ENCODE results near the gene GLCCI1. TPM values are rescaled to one million over a fixed set of nuclear protein-coding genes. Genes with fewer than 3 reads are reported as not detected.
A peak's percentile ranks its signal among the peaks of the same experiment; 100 is the strongest.

Gene GLCCI1
- total and polyA plus RNA-seq, 2 donors = 20.4 to 29.0 TPM

- H3K4me1 ChIP-seq (ENCODE audit: control insufficient read depth in 2 of 2, insufficient read depth in 2 of 2, low read length in 2 of 2) = peaks cover 8 to 11% of the 10 kb centered on the region in 2 donors
- 97% methylated on average over 2 of the region's 2 CpGs for WGBS
Measured at GRCh38 chr7:7931626-7932025, 37.0 kb upstream of the GLCCI1 start.

GRCh38 chr7:7932553-7932952, 36.0 kb upstream of the GLCCI1 start:
- H3K4me3 ChIP-seq (ENCODE audit: low read length in 2 of 2) = no peak overlapping the region
- H3K27ac ChIP-seq (ENCODE audit: low read depth in 1 of 2, low read length in 1 of 2) = no peak overlapping the region
- no peaks in the 10 kb centered on the region for H3K36me3 ChIP-seq (ENCODE audit: control insufficient read depth in 2 of 2, insufficient read depth in 2 of 2, low read length in 1 of 2)
- no peaks in the 10 kb centered on the region for H3K27me3 ChIP-seq (ENCODE audit: control insufficient read depth in 2 of 2, insufficient read depth in 1 of 2, low read length in 1 of 2)
- H3K4me1 ChIP-seq (ENCODE audit: control insufficient read depth in 2 of 2, insufficient read depth in 2 of 2, low read length in 2 of 2) = peaks cover 8 to 11% of the 10 kb centered on the region in 2 donors
- DNase-seq (ENCODE audit: low read depth in 6 of 9, low spot score in 9 of 9) = no peak
- no peaks in the 10 kb centered on the region for H3K9me3 ChIP-seq (ENCODE audit: control insufficient read depth in 2 of 2, insufficient read depth in 1 of 2, low read length in 1 of 2)
- WGBS = 99% methylated on average over 3 of the region's 3 CpGs

More at GRCh38 chr7:7931626-7932025, 37.0 kb upstream of the GLCCI1 start:
- Histone ChIP-seq H3K4me3 (ENCODE audit: low read length in 2 of 2) (no peak overlapping the region), H3K36me3 (ENCODE audit: control insufficient read depth in 2 of 2, insufficient read depth in 2 of 2, low read length in 1 of 2) (no peaks in the 10 kb centered on the region), H3K27ac (ENCODE audit: low read depth in 1 of 2, low read length in 1 of 2) (no peak overlapping the region), H3K9me3 (ENCODE audit: control insufficient read depth in 2 of 2, insufficient read depth in 1 of 2, low read length in 1 of 2) (no peaks in the 10 kb centered on the region), H3K27me3 (ENCODE audit: control insufficient read depth in 2 of 2, insufficient read depth in 1 of 2, low read length in 1 of 2) (no peaks in the 10 kb centered on the region)
- DNase-seq (ENCODE audit: low read depth in 6 of 9, low spot score in 9 of 9) = no peak

- WGBS = 97% methylated on average over 1 of the region's 1 CpG
- H3K27me3 ChIP-seq (ENCODE audit: control insufficient read depth in 2 of 2, insufficient read depth in 1 of 2, low read length in 1 of 2) = no peaks in the 10 kb centered on the region
- H3K27ac ChIP-seq (ENCODE audit: low read depth in 1 of 2, low read length in 1 of 2) = no peak overlapping the region
- no peak overlapping the region for H3K4me3 ChIP-seq (ENCODE audit: low read length in 2 of 2)
- no peaks in the 10 kb centered on the region for H3K36me3 ChIP-seq (ENCODE audit: control insufficient read depth in 2 of 2, insufficient read depth in 2 of 2, low read length in 1 of 2)
- H3K9me3 ChIP-seq (ENCODE audit: control insufficient read depth in 2 of 2, insufficient read depth in 1 of 2, low read length in 1 of 2) = no peaks in the 10 kb centered on the region
- peaks cover 10 to 11% of the 10 kb centered on the region in 2 donors for H3K4me1 ChIP-seq (ENCODE audit: control insufficient read depth in 2 of 2, insufficient read depth in 2 of 2, low read length in 2 of 2)
- no peak for DNase-seq (ENCODE audit: low read depth in 6 of 9, low spot score in 9 of 9)
Measured at GRCh38 chr7:7933915-7934526, 34.6 kb upstream of the GLCCI1 start.

GRCh38 chr7:7934945-7935344, 33.7 kb upstream of the GLCCI1 start:
- Histone ChIP-seq H3K4me1 (ENCODE audit: control insufficient read depth in 2 of 2, insufficient read depth in 2 of 2, low read length in 2 of 2) (peaks cover 10 to 11% of the 10 kb centered on the region in 2 donors), H3K4me3 (ENCODE audit: low read length in 2 of 2) (no peak overlapping the region), H3K27me3 (ENCODE audit: control insufficient read depth in 2 of 2, insufficient read depth in 1 of 2, low read length in 1 of 2) (no peaks in the 10 kb centered on the region), H3K9me3 (ENCODE audit: control insufficient read depth in 2 of 2, insufficient read depth in 1 of 2, low read length in 1 of 2) (no peaks in the 10 kb centered on the region), H3K27ac (ENCODE audit: low read depth in 1 of 2, low read length in 1 of 2) (no peak overlapping the region), H3K36me3 (ENCODE audit: control insufficient read depth in 2 of 2, insufficient read depth in 2 of 2, low read length in 1 of 2) (no peaks in the 10 kb centered on the region)
- 97% methylated on average over 4 of the region's 4 CpGs for WGBS
- no peak for DNase-seq (ENCODE audit: low read depth in 6 of 9, low spot score in 9 of 9)

GRCh38 chr7:7938471-7938870, 30.1 kb upstream of the GLCCI1 start:
- WGBS = 70% methylated on average over 6 of the region's 6 CpGs
- H3K27ac ChIP-seq (ENCODE audit: low read depth in 1 of 2, low read length in 1 of 2) = no peak overlapping the region
- H3K4me1 ChIP-seq (ENCODE audit: control insufficient read depth in 2 of 2, insufficient read depth in 2 of 2, low read length in 2 of 2) = peaks cover 10 to 14% of the 10 kb centered on the region in 2 donors
- DNase-seq (ENCODE audit: low read depth in 6 of 9, low spot score in 9 of 9) = peak in 2 of 9 donors; percentile 28 to 56
- no peaks in the 10 kb centered on the region for H3K9me3 ChIP-seq (ENCODE audit: control insufficient read depth in 2 of 2, insufficient read depth in 1 of 2, low read length in 1 of 2)
- H3K27me3 ChIP-seq (ENCODE audit: control insufficient read depth in 2 of 2, insufficient read depth in 1 of 2, low read length in 1 of 2) = no peaks in the 10 kb centered on the region
- no peak overlapping the region for H3K4me3 ChIP-seq (ENCODE audit: low read length in 2 of 2)
- H3K36me3 ChIP-seq (ENCODE audit: control insufficient read depth in 2 of 2, insufficient read depth in 2 of 2, low read length in 1 of 2) = no peaks in the 10 kb centered on the region

DNA sequence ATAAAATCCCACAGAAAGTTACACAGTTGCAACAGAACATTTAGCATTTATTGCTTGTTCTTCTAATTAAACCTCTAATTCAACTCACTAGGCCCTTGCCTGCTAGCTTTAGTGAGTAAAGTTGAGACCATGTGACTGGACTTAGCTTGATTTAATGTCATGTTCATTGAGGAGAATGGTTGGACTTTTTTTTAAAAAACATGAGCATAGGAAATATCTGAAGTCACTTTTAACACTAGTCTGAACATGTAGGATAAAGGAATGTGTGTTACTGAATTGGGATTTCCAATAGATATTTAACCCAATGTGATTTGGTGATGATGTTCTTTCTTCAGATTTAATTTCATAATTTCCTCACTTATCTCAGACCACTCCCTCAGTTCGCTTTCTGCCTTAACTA, 24.6 kb upstream of the GLCCI1 start:
- Histone ChIP-seq H3K27ac (ENCODE audit: low read depth in 1 of 2, low read length in 1 of 2) (peak overlapping the region; percentile 46 to 94), H3K9me3 (ENCODE audit: control insufficient read depth in 2 of 2, insufficient read depth in 1 of 2, low read length in 1 of 2) (no peaks in the 10 kb centered on the region), H3K36me3 (ENCODE audit: control insufficient read depth in 2 of 2, insufficient read depth in 2 of 2, low read length in 1 of 2) (no peaks in the 10 kb centered on the region), H3K4me1 (ENCODE audit: control insufficient read depth in 2 of 2, insufficient read depth in 2 of 2, low read length in 2 of 2) (peaks cover 28 to 40% of the 10 kb centered on the region in 2 donors), H3K27me3 (ENCODE audit: control insufficient read depth in 2 of 2, insufficient read depth in 1 of 2, low read length in 1 of 2) (no peaks in the 10 kb centered on the region), H3K4me3 (ENCODE audit: low read length in 2 of 2) (no peak overlapping the region)
- WGBS = 96% methylated on average over 1 of the region's 1 CpG
- DNase-seq (ENCODE audit: low read depth in 6 of 9, low spot score in 9 of 9) = no peak

- DNase-seq (ENCODE audit: low read depth in 6 of 9, low spot score in 9 of 9) = peak in 8 of 9 donors; percentile 61 to 91 (median 72)
- WGBS = 4% methylated on average over 7 of the region's 7 CpGs
- Histone ChIP-seq H3K4me1 (ENCODE audit: control insufficient read depth in 2 of 2, insufficient read depth in 2 of 2, low read length in 2 of 2) (peaks cover 28 to 40% of the 10 kb centered on the region in 2 donors), H3K27me3 (ENCODE audit: control insufficient read depth in 2 of 2, insufficient read depth in 1 of 2, low read length in 1 of 2) (no peaks in the 10 kb centered on the region), H3K4me3 (ENCODE audit: low read length in 2 of 2) (peak overlapping the region; percentile 9 to 32), H3K36me3 (ENCODE audit: control insufficient read depth in 2 of 2, insufficient read depth in 2 of 2, low read length in 1 of 2) (no peaks in the 10 kb centered on the region), H3K27ac (ENCODE audit: low read depth in 1 of 2, low read length in 1 of 2) (peak overlapping the region; percentile 87 to 94), H3K9me3 (ENCODE audit: control insufficient read depth in 2 of 2, insufficient read depth in 1 of 2, low read length in 1 of 2) (no peaks in the 10 kb centered on the region)
Measured at GRCh38 chr7:7944619-7945282, 23.8 kb upstream of the GLCCI1 start.

- Histone ChIP-seq H3K9me3 (ENCODE audit: control insufficient read depth in 2 of 2, insufficient read depth in 1 of 2, low read length in 1 of 2) (peaks cover 0 to 8% of the 10 kb centered on the region in 2 donors), H3K4me1 (ENCODE audit: control insufficient read depth in 2 of 2, insufficient read depth in 2 of 2, low read length in 2 of 2) (peaks cover 28 to 40% of the 10 kb centered on the region in 2 donors)
Measured at GRCh38 chr7:7946486-7946885, 22.1 kb upstream of the GLCCI1 start.

DNA sequence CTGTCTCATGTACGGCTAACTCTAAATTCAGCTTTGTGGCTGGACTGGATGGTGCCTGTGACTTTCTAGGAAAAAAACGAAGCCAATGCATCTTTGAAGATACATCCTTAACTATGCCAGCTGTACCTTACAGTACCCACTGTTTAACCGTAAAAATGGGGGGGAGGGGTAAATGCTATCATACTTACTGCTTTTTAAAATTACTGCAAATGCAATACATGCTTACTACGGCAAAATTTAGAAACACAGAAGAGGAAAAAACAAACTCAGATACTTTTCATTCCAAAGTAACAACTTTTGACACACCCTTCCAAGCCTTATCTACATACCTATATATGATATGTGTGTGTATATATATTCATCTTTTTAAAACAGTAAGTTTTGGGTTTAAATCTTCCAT, 20.4 kb upstream of the GLCCI1 start:
- Histone ChIP-seq H3K4me3 (ENCODE audit: low read length in 2 of 2) (no peak overlapping the region), H3K27ac (ENCODE audit: low read depth in 1 of 2, low read length in 1 of 2) (no peak overlapping the region), H3K9me3 (ENCODE audit: control insufficient read depth in 2 of 2, insufficient read depth in 1 of 2, low read length in 1 of 2) (peaks cover 0 to 8% of the 10 kb centered on the region in 2 donors), H3K4me1 (ENCODE audit: control insufficient read depth in 2 of 2, insufficient read depth in 2 of 2, low read length in 2 of 2) (peaks cover 28 to 37% of the 10 kb centered on the region in 2 donors), H3K27me3 (ENCODE audit: control insufficient read depth in 2 of 2, insufficient read depth in 1 of 2, low read length in 1 of 2) (no peaks in the 10 kb centered on the region), H3K36me3 (ENCODE audit: control insufficient read depth in 2 of 2, insufficient read depth in 2 of 2, low read length in 1 of 2) (no peaks in the 10 kb centered on the region)
- peak in 2 of 9 donors; percentile 44 to 73 for DNase-seq (ENCODE audit: low read depth in 6 of 9, low spot score in 9 of 9)
- 57% methylated on average over 4 of the region's 4 CpGs for WGBS

More at GRCh38 chr7:7946486-7946885, 22.1 kb upstream of the GLCCI1 start:
- DNase-seq (ENCODE audit: low read depth in 6 of 9, low spot score in 9 of 9) = no peak
- Histone ChIP-seq H3K27me3 (ENCODE audit: control insufficient read depth in 2 of 2, insufficient read depth in 1 of 2, low read length in 1 of 2) (no peaks in the 10 kb centered on the region), H3K36me3 (ENCODE audit: control insufficient read depth in 2 of 2, insufficient read depth in 2 of 2, low read length in 1 of 2) (no peaks in the 10 kb centered on the region), H3K4me3 (ENCODE audit: low read length in 2 of 2) (no peak overlapping the region), H3K27ac (ENCODE audit: low read depth in 1 of 2, low read length in 1 of 2) (peak overlapping the region; percentile 3 to 94)
- WGBS = 95% methylated on average over 3 of the region's 3 CpGs

Measured in thymus (tissue), 11 donors.